Neutrophil (primary cell): Measurements from ENCODE around the gene FAM83E.

Source experiments
- H3K27ac ChIP-seq: fragments of 200-600 bp; sonication (generic); 2 replicates; pipeline ENCODE4 v1.5.1; 2016; ENCODE audit warnings: mild to moderate bottlenecking, moderate library complexity
- H3K27me3 ChIP-seq: fragments of 200-600 bp; sonication (generic); 2 replicates; pipeline ENCODE4 v1.6.0; 2016; ENCODE audit warnings: mild to moderate bottlenecking
- H3K36me3 ChIP-seq: fragments of 200-600 bp; sonication (generic); 2 replicates; pipeline ENCODE4 v1.5.1; 2017
- H3K4me1 ChIP-seq, 2 experiments: fragments of 200-600 bp in 1 of 2; sonication (generic) in 1 of 2; 1 replicate in 1 of 2; 2 replicates in 1 of 2; pipeline versions ENCODE4 v1.5.1 to v1.6.1; 2013 to 2016; ENCODE audit warnings: low read depth in 1 of 2, low read length in 1 of 2, mild to moderate bottlenecking in 1 of 2, moderate library complexity in 1 of 2; ENCODE audit not compliant: control insufficient read depth in 1 of 2, insufficient read depth in 1 of 2
- H3K4me3 ChIP-seq, 2 experiments: fragments of 200-600 bp in 1 of 2; sonication (generic) in 1 of 2; 1 replicate in 1 of 2; 2 replicates in 1 of 2; pipeline ENCODE4 v1.5.1; 2013 to 2016; ENCODE audit warnings: low read depth in 1 of 2, low read length in 1 of 2, mild to moderate bottlenecking in 1 of 2, moderate library complexity in 1 of 2
- H3K9me3 ChIP-seq: fragments of 200-600 bp; sonication (generic); 2 replicates; pipeline ENCODE4 v1.5.1; 2016
- CTCF ChIP-seq: fragments of 200-600 bp; sonication (generic); IDR thresholded peaks from 2 replicates; pipeline ENCODE4 v1.5.1; 2016; ENCODE audit warnings: antibody characterized with exemption

The FAM83E gene

GRCh38 chr19:48606463-48607358 is 8.2 kb downstream of the FAM83E start, which contains the start of gene SPACA4:
Gene SPACA4 (plus strand): TSS chr19:48606742. CDS start chr19:48606979, 237 bp downstream.
- Histone ChIP-seq H3K27ac (no peak within 1 kb of the TSS), H3K36me3 (no peaks in the 10 kb centered on the region), H3K4me1 (no peaks in the 10 kb centered on the region), H3K4me3 (no peak within 1 kb of the TSS), H3K27me3 (no peaks in the 10 kb centered on the region), H3K9me3 (no peaks in the 10 kb centered on the region)
- TF ChIP-seq CTCF = no peak

- no peaks in the 10 kb centered on the region for H3K36me3 ChIP-seq
- no peak overlapping the region for H3K4me3 ChIP-seq
- H3K27me3 ChIP-seq = no peaks in the 10 kb centered on the region
- H3K9me3 ChIP-seq = no peaks in the 10 kb centered on the region
- H3K27ac ChIP-seq = no peak overlapping the region
- no peaks in the 10 kb centered on the region for H3K4me1 ChIP-seq
- TF ChIP-seq CTCF = no peak
These were observed 11.0 kb downstream of the FAM83E start for GRCh38 chr19:48603850-48604249.

- Histone ChIP-seq H3K9me3 (no peaks in the 10 kb centered on the region), H3K27ac (no peak overlapping the region), H3K27me3 (no peaks in the 10 kb centered on the region), H3K36me3 (no peaks in the 10 kb centered on the region), H3K4me3 (no peak overlapping the region), H3K4me1 (no peaks in the 10 kb centered on the region)
- no peak for TF ChIP-seq CTCF
These were observed 11.4 kb downstream of the FAM83E start for GRCh38 chr19:48603449-48603848.

- Histone ChIP-seq H3K27me3 (no peaks in the 10 kb centered on the region), H3K27ac (no peak overlapping the region), H3K4me3 (no peak overlapping the region), H3K9me3 (no peaks in the 10 kb centered on the region), H3K4me1 (no peaks in the 10 kb centered on the region), H3K36me3 (no peaks in the 10 kb centered on the region)
- no peak for TF ChIP-seq CTCF
These were observed 11.9 kb downstream of the FAM83E start for GRCh38 chr19:48603001-48603400.

GRCh38 chr19:48600679-48601417 is 14.0 kb downstream of the FAM83E start:
- Histone ChIP-seq H3K27ac (no peak overlapping the region), H3K27me3 (no peaks in the 10 kb centered on the region), H3K4me1 (no peaks in the 10 kb centered on the region), H3K36me3 (no peaks in the 10 kb centered on the region), H3K4me3 (no peak overlapping the region), H3K9me3 (no peaks in the 10 kb centered on the region)
- TF ChIP-seq CTCF = no peak
